IPS-11a (cell line): ENCODE measurements around the gene PDE6G.
A peak's percentile ranks its signal among the peaks of the same experiment; 100 is the strongest.
"Not testable (repeated sequence)": the region's sequence is repeated elsewhere in the genome, so short reads cannot be mapped to it uniquely, and the experiment has no call there.

Experiments
- H3K4me3 ChIP-seq: one replicate; pipeline ENCODE4 v1.5.1; 2013; ENCODE audit warnings: low read depth, low read length, control low read depth

PDE6G gene

DNA sequence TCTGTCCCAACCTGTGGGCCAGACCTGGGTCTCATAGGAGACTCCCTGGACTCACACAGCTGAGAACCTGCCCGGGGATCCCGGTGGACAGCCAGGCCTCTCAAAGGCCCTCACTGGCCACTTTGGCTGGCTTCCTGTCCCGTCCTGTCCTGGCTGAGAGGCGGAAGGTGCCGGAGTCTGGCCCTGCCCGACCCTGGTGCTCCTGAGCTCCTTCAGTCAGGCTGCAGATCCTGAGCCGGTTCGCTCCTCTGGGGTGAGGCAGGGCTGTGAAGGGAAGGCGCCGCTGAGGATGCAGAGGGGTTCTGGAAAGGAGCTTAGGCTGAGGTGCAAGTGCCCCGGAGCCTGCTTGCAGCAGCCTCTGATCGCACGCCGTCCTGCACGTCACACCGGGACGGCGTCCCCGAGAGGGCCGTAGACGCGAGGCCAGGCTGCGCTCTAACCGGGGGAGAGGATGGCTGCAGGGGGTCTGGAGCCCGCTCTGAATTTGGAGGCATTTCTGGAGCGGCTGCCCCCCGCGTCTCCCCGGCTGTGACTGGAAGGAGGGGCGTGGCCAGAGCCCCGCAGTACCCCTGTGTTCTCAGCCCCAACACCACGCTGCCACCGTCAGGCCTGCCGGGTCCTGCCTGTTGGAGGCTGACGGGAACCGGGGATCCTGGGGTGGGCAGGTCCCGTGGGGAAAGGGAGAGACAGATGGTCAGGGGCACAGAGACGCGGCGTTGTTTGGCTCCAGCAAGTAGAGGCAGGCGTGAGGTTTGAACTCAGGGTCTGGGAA, 31.6 kb upstream of the PDE6G start:
- H3K4me3 ChIP-seq: no peak overlapping the region

DNA sequence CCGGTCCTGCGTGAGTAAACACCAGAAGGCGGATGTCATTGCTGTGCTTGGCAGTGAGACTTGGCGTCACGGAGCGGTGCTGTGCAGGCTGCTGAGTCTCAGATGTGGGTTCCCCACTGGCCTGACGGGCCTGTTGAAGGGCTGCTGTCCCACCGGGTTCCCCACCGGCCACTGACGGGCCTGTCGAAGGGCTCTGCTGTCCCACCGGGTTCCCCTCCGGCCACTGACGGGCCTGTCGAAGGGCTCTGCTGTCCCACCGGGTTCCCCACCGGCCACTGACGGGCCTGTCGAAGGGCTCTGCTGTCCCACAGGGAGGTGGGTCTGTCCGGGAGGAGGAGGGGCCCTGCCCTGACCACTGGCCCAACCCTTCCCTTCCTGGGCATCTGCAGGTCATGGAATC, 30.3 kb upstream of the PDE6G start:
- H3K4me3 ChIP-seq: no peak overlapping the region

DNA sequence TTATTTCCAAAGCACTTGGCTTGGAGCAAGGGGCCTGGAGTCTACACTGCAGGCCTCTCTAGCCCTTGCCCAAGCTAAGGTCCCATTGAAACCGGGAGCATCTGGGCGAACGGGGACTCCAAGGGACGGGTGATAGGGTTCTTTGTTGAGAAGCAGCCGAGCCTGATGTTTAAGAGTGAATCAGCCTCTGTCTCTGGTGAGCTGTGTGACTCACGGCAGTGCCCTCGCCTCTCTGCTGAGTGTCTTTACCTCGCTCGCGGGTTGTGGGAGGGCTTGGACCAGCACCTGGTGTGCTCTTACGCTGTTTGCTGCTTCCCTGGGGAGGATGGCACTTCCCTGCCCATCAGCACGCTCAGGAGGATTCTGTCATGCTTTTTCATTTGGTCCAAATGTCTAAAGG, 28.8 kb upstream of the PDE6G start:
- H3K4me3 ChIP-seq: no peak overlapping the region

DNA sequence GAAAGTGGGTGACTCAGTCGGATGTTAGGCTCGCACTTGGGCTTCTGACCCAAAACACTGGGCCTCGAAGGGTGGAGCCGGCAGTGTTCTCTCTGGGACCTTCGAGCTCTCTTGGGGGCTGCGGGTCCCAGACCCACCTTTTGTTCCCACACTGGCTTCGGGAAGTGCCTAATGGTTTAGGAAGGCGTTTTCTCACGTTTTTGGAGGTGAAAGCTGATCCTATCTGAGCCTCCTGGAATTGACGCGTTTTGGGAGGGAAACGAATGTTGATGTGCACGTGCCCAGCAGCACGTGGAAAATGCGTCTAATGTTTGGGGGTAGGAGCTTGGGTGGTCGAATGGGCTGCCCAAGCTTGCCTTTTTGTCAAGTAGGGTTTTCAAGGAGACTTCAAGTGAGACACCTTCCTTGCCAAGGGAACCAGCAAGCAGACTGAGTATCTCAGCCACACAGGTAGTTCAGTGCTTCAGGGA, 28.1 kb upstream of the PDE6G start:
- H3K4me3 ChIP-seq: peak overlapping the region; percentile 72

DNA sequence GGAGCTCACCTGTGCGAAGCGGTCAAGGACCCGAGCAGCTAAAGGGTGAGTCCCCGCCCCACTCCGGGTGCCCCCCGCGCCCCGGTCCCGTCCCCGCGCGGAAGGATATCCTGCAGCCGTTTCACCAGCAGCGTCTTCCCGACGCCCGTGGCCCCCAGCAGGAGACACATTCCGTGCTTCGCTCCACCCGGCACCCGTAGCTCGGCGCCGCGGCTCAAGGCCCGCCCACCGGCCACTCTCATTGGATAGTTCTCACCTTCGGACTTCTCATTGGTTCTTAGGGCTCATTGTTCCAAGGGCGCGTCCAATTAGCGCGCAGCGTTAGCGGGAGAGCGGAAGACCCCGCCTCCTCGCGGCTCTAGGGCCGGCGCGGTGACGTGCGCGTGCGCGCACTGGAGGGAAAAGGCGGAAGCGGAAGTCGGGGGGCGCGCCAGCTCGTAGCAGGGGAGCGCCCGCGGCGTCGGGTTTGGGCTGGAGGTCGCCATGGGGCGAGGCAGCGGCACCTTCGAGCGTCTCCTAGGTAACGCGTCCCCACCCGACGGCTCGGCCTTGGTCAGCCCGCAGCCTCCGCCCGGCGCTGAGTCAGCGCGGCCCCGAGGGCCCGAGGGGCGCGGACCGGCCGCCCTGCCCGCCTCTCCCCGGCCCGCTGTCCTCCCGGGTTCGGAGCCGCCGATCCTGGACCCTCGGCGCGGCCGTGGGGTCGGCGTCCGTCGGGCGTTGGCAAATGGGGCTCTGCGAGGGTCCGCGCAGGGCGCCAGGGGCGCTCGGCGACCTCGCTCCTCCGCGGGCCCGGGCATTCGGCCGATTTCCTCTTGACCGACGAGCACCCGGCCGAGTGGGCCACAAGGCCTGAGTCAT, 27.5 kb upstream of the PDE6G start, which contains the start of the genes ARL16 and HGS:
ARL16 (minus strand) TSS at position 214 of the 858 bp plus-strand sequence; CDS start at position 170, 44 bp downstream.
HGS (plus strand) TSS at position 428 of the 858 bp plus-strand sequence; CDS start at position 484, 56 bp downstream.
- peak within 1 kb of the TSS; percentile 87 for H3K4me3 ChIP-seq

DNA sequence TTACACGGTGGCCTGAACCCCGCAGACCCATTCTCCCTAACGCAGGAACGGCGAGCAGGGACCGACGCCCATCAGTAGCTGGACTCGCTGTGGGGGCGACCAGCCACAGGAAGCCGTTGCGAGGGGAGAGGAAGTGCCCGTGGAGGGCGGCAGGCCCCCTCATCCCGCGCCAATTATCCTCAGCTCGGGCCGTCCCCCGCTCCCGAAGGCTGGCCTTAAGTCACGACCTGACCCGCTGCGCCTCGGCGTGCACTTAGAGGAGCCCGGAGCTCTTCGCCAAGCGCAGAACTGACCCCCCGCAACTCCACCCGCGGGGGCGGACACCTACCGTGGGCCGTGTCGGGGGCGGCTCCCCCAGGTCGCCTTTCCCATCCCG, 26.9 kb upstream of the PDE6G start:
- peak overlapping the region; percentile 87 for H3K4me3 ChIP-seq

DNA sequence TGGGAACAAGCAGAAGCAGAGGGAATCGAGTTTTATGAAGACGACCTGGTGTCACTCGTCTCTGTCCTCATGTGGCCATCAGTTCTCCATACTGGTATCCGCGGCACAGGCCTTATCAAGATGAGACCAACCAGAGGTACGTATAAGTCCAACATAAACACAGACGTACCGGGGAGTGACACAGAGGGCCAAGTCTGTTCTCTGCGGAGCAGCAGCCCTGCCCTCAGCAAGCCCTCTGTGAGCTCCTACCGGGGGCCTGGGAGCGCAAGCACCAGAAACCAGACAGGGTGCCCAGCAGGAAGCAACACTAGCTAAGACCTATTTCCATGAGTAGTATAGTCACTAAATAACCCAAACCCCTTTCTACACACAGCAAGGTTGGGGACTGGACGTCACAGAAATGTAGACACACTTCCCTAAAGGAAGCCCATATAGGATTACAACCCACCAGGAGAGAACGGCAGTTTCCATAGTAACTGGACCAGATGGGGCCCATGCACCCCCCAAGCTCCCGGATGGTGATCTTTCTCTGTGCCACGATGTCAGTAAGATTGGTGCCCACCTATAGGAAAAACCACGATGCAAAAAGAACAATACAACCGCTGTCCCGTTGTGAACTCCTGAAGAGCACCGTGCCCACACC, 26.3 kb upstream of the PDE6G start:
- H3K4me3 ChIP-seq: peak overlapping the region; percentile 87

DNA sequence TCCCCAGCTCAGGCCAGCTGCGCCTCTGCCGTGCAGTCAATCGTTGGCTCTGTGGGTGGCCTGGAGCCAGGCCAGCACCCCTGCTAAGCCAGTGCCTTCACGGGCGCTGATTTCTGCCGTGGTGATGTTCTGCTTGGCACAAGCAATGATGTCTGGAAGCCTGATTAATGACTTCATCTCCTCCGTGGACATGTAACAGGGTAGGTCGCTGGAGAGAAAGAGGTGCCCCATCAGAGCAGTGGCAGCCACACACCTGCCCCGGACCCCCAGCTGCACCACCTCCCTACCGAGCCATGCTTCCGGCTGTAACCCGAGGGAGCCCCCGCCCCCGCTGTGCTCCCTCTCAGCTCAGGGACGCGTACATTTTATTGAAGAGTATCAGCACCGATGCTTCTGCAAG, 25.3 kb upstream of the PDE6G start:
- no peak overlapping the region for H3K4me3 ChIP-seq

DNA sequence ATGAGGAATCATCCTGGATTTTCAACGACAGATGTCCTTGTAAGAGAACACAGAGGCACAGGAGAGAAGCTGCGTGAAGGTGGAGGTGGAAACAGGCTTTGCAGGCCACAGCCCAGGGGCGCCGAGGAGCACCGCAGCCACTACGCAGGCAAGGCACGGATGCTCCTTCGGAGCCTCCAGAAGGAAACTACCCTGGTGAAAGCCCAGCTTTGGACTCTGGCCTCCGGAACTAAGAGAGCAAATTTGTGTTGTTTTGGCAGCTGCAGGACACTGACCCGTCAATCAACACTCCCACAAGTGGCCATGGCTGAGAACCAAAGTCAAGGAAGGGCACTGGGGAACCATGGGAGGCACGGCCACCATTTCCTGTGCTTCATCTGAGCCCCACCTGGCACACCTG, 23.8 kb upstream of the PDE6G start:
- H3K4me3 ChIP-seq: no peak overlapping the region

DNA sequence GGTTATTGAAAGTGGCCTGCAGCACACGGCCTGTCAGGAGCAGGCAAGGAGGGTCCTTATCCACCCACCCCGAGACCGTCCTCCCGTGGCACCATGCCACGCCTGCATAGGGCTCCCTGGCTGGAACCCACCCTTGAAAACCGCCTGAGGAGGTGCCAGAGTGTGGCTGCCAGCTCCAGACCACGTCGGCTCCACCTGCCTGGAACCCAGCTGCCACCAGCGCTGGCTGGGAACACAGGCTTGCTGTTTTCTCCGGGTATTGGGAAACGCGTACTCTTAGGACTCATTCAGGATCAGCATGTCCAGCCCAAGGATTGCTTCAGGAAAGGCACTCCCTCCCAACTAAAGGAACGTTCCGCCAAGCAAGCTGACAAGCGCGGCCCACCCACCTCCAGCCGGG, 20.6 kb upstream of the PDE6G start:
- H3K4me3 ChIP-seq: no peak overlapping the region

DNA sequence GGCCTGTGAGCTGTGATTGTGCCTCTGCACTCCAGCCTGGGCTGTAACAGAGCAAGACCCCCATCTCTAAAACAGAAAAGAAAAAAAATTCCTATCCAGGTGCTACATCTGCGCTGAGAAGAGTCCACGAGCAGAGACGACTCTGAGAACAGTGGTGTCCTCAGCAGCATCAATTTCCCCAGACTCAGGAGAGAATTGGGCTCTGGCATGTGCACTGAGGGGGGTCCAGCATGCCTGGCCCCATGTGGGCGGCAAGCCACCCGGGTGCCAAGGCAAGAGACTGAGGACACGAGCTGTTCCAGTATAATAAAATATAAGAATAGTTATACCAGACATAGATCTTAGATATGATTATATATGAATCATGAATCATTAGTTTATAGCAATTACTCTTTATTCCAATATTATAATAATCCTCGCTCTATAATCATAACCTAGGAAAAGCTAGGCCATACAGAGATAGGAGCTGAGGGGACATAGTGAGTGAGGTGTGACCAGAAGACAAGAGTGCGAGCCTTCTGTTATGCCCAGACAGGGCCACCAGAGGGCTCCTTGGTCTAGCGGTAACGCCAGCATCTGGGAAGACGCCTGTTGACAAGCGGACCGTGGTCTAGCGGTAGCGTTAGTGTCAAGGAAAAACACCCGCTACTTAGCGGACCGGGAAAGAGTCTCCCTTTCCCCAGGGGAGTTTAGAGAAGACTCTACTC, 19.3 kb upstream of the PDE6G start:
- H3K4me3 ChIP-seq: not testable (repeated sequence)

DNA sequence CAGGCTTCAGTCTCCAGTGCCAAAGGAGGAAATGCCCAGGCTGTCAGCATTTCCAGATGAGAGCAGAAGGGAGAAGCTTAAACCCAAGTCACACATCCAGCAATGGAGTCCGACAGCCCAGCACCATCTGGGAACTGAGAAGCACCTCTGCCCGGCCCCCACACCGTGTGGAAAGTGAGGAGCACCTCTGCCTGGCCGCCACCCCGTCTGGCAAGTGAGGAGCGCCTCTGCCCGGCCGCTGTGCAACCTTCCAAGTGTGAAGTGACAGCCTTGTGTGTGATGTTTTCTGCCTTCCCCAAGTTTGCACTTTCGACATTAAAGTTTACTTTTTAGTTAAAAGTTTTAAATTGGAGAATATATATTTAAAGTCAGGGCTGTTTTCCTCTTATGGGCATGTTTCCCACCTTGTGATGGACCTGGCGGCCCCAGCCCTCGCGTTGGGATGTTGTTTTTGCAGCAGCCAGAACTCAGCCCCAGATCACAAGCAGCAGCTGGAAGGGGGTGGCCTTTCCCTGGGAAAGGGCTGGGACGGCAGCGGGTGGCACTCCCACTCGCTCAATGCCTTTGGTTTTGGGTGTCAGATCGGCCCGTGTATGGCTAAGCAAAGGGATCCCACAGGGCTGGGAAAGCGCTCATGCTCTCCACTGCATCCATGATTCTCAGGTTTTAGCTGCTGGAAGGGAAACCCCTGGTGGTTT, 17.4 kb upstream of the PDE6G start:
- no peak overlapping the region for H3K4me3 ChIP-seq

DNA sequence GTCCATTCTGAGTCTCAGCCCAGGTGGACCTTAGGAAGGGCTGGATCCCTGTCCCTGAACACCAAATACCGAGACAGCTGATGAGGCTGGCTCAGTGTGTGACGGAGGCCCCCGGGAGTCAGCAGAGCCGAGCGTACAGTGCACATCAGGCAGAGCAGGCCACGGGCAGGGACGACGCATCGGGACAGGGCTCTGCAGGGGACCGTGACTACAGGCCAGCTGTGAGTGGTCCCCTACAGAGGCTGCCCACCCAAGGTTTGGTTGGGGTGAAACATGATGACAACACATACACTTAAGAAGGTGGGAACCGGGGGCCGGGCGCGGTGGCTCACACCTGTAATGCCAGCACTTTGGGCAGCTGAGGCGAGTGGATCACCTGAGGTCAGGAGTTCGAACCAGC, 16.6 kb upstream of the PDE6G start:
- no peak overlapping the region for H3K4me3 ChIP-seq

DNA sequence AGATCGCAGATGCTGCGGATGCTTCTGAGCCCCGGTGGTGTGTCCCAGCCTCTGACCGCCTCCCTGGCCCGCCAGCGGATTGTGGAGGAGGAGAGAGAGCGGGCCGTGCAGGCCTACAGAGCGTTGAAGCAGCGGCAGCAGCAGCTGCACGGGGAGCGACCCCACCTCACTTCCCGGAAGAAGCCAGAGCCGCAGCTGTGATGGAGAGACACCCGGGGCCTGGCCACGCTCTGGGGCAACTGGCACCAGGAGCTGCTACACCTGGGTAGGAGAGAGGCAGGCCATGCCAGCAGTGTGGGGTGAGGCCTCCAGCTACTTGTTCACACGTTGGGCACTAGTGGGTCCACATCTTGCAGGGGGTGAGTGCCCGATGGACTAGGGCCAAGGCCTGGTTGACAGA, 16.2 kb upstream of the PDE6G start:
- no peak overlapping the region for H3K4me3 ChIP-seq

DNA sequence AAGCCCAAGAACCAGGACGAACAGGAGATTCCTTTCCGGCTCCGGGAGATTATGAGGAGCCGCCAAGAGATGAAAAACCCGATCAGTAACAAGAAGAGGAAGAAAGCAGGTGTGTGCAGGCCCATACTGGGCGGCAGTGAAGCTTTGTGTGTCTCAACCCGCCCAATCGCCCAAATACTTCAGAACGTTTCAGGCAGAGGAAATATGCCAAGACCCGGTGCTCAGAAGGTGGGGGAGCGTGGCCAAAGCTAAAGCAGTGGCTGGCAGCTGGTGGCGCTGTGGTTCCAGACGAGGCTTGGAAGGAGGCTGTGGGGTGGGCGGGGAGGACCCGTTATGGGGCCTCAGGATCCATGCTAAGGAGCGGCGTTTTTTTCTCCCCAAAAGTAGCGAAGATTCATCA, 11.4 kb upstream of the PDE6G start:
- no peak overlapping the region for H3K4me3 ChIP-seq

DNA sequence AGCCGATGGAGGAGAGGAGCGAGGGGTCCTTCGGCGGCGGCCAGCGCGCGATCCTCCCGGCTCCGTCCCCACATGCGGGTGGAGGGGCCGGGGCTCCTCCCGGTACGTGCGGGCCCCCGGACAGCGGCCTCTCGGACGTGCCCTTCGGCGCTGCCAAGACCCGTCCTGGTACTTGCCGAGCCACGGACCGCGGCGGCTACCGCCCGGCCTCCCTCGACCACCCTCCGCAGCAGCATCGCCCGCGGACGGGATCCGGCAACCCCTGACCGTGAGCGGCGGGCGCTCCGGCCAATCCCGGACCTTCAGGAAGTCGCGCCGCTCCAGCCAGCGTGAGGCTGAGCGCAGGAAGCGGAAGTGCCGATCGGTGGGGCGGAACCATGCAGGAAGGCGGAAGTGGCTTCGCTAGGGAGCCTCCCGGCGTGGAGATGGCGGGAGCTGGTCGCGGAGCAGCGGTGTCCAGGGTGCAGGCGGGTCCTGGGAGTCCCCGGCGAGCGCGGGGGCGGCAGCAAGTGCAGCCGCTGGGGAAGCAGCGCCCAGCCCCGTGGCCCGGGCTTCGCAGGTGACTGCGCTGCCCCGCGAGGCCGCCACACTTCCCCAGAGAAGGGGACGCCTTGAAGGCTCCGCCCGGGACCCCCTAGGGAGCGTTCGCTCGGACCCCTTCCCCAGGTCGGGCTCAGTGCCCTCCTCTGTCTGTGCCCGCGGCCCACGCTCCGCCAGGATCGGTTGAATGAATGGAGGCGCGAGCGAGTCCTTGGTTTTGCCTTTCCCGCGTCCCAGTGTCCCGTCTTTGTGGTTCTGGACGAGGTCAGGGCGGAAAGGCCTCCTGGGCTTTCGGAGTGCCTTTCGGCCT, 10.2 kb upstream of the PDE6G start, which contains the start of the genes CCDC137 and OXLD1:
CCDC137 (plus strand) TSS at position 396 of the 850 bp plus-strand sequence; CDS start at position 426, 30 bp downstream.
OXLD1 (minus strand) TSS at position 264 of the 850 bp plus-strand sequence; CDS start at position 236, 28 bp downstream.
- H3K4me3 ChIP-seq: peak within 1 kb of the TSS; percentile 62

DNA sequence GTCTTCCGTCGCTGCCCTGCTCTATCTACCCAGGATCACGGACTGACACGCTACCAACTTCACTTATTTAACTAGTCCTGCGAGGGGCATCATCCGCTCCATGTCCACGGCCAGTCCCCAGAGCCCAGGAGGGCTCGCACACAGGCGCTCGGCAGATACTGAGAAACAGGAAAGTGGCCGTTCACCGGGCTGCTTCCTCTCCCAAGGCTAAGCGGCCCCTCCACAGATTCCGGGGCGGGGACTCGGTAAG, 9.7 kb upstream of the PDE6G start:
- H3K4me3 ChIP-seq: peak overlapping the region; percentile 62

DNA sequence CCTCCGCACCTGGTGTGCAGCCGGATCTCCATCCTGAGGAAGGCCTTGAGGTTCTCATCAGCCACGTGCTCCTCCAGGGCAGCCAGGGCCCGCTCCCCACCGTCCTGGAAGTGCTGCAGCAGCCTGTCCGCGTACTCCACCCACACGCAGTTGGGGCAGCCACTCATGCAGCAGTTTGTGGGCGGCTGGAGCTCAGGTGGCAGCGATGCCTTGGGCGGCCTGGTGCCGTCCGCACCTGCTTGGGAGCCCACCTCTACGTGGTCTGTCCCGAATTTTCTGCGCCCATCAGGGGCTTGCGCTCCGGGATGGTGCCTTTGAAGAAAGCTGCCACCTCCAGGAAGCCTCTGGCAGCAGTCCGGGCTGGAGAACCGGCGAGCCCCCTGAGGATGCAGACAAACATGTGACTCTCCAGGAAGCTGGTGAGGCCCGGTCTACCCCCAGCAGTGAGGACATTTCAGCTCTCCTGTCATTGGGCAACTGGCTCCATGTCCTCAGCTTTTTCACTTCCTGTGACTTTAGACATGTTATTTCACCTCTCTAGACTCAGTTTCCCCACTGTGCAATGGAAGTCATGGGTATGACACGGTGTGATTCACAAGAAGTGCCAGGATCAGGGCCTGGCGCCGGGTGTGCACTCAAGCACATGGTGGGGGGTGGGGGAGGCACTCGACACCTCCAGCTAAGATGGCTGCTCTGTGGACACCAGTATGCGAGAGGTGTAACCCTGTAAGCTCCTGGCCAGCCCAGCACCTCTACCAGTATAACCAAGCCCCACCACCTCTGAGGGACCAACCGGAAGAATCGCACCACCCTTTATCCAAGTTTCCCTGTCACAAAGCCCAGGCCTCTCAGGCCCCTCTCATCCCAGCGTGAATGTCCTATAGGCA, 9.1 kb upstream of the PDE6G start:
- peak overlapping the region; percentile 62 for H3K4me3 ChIP-seq
